ENCODE data around the gene BTBD9.

BTBD9 gene

GRCh38 chr6:38150021-38150420 is 489.7 kb downstream of the BTBD9 start:
- no peak for TF ChIP-seq CTCF (IDR thresholded peaks at IDR 0.05; ENCODE audit: low read depth, low read length, missing control alignments)
- DNase-seq (ENCODE audit: low read depth), result no peak
- no peak overlapping the region for H3K4me3 ChIP-seq (ENCODE audit: low read depth, low read length)
- in situ Hi-C loops (cut with HindIII; ENCODE audit: low sequenced_read_pairs), result loop anchor here (5.0 to 10.0 kb wide), 2 partner anchors 37 to 125 kb away; no protein-coding TSS in a partner anchor

GRCh38 chr6:38149531-38149930 is 490.2 kb downstream of the BTBD9 start:
- TF ChIP-seq CTCF (IDR thresholded peaks at IDR 0.05; ENCODE audit: low read depth, low read length, missing control alignments), result no peak
- no peak overlapping the region for H3K4me3 ChIP-seq (ENCODE audit: low read depth, low read length)
- in situ Hi-C loops (cut with HindIII; ENCODE audit: low sequenced_read_pairs), result no loop called here
- DNase-seq (ENCODE audit: low read depth), result no peak

GRCh38 chr6:38148606-38149005 is 491.1 kb downstream of the BTBD9 start:
- no peak overlapping the region for H3K4me3 ChIP-seq (ENCODE audit: low read depth, low read length)
- in situ Hi-C loops (cut with HindIII; ENCODE audit: low sequenced_read_pairs), result no loop called here
- TF ChIP-seq CTCF (IDR thresholded peaks at IDR 0.05; ENCODE audit: low read depth, low read length, missing control alignments), result no peak
- no peak for DNase-seq (ENCODE audit: low read depth)

- no peak for DNase-seq (ENCODE audit: low read depth)
Observed at GRCh38 chr6:38146734-38147027, 493.0 kb downstream of the BTBD9 start.

GRCh38 chr6:38146021-38146733 is 493.6 kb downstream of the BTBD9 start:
- no peak overlapping the region for H3K4me3 ChIP-seq (ENCODE audit: low read depth, low read length)
- in situ Hi-C loops (cut with HindIII; ENCODE audit: low sequenced_read_pairs), result no loop called here
- no peak for TF ChIP-seq CTCF (IDR thresholded peaks at IDR 0.05; ENCODE audit: low read depth, low read length, missing control alignments)
- DNase-seq (ENCODE audit: low read depth), result no peak

More at GRCh38 chr6:38146734-38147027, 493.0 kb downstream of the BTBD9 start:
- no peak for TF ChIP-seq CTCF (IDR thresholded peaks at IDR 0.05; ENCODE audit: low read depth, low read length, missing control alignments)
- in situ Hi-C loops (cut with HindIII; ENCODE audit: low sequenced_read_pairs), result no loop called here
- H3K4me3 ChIP-seq (ENCODE audit: low read depth, low read length), result no peak overlapping the region

GRCh38 chr6:38144365-38144945 is 495.3 kb downstream of the BTBD9 start:
- TF ChIP-seq CTCF (IDR thresholded peaks at IDR 0.05; ENCODE audit: low read depth, low read length, missing control alignments), result no peak
- in situ Hi-C loops (cut with HindIII; ENCODE audit: low sequenced_read_pairs), result no loop called here
- DNase-seq (ENCODE audit: low read depth), result no peak
- no peak overlapping the region for H3K4me3 ChIP-seq (ENCODE audit: low read depth, low read length)
